GM12892 (cell line): ENCODE measurements around the gene ANKRD44.

Experiments
- DNase-seq: peaks from one replicate; pipeline ENCODE4 v3.0.0; 2011; ENCODE audit not compliant: insufficient read length
- FAIRE-seq: peaks from 2 replicates; lab custom pipeline; 2011; peaks lifted over from hg19 to GRCh38; lab: Jason Lieb, UNC
- POLR2A ChIP-seq: IDR thresholded peaks from 2 replicates; pipeline ENCODE4 v1.6.1; 2011; ENCODE audit warnings: low read depth, low read length, control low read depth
- POLR2AphosphoS5 ChIP-seq: IDR thresholded peaks from 2 replicates; pipeline ENCODE4 v1.6.1; 2011; ENCODE audit warnings: low read depth, low read length, control low read depth
- TAF1 ChIP-seq: IDR thresholded peaks from 2 replicates; pipeline ENCODE4 v1.6.1; 2011; ENCODE audit warnings: low read depth, mild to moderate bottlenecking, control low read depth, low read length, borderline replicate concordance

Gene ANKRD44

GRCh38 chr2:197311421-197312033 lies 947 bp upstream of the ANKRD44 start:
- no peak for DNase-seq
- FAIRE-seq: peak; percentile 14
- TF ChIP-seq POLR2AphosphoS5 (no peak), TAF1 (no peak), POLR2A (no peak)

- peak; percentile 38 for FAIRE-seq
- no peak for DNase-seq
- TF ChIP-seq POLR2A (no peak), POLR2AphosphoS5 (no peak), TAF1 (no peak)
Observed at GRCh38 chr2:197310987-197311420, 424 bp upstream of the ANKRD44 start.

GRCh38 chr2:197309691-197310231 lies 819 bp downstream of the ANKRD44 start:
- no peak for FAIRE-seq
- DNase-seq: peak; percentile 19
- no peak for TF ChIP-seq POLR2AphosphoS5
- TF ChIP-seq TAF1: no peak

GRCh38 chr2:197308996-197309690 lies 1.4 kb downstream of the ANKRD44 start:
- TF ChIP-seq POLR2AphosphoS5: no peak
- no peak for TF ChIP-seq TAF1
- TF ChIP-seq POLR2A: no peak
- DNase-seq (no peak), FAIRE-seq (no peak)

- TF ChIP-seq POLR2AphosphoS5 (no peak), POLR2A (no peak; the same call in 1 of the 2 replicates), TAF1 (no peak)
- FAIRE-seq: peak; percentile 88
- no peak for DNase-seq
Observed at GRCh38 chr2:197308585-197308984, 2.0 kb downstream of the ANKRD44 start.

GRCh38 chr2:197307933-197308521 lies 2.6 kb downstream of the ANKRD44 start:
- FAIRE-seq: no peak
- TF ChIP-seq TAF1: no peak
- TF ChIP-seq POLR2AphosphoS5: peak; percentile 27; the same call in 1 of the 2 replicates
- TF ChIP-seq POLR2A: peak; percentile 56; the same call in 1 of the 2 replicates
- DNase-seq: no peak

- DNase-seq (no peak), FAIRE-seq (peak; percentile 67)
- TF ChIP-seq POLR2A (peak; percentile 4; the same call in 1 of the 2 replicates), POLR2AphosphoS5 (no peak)
Observed at GRCh38 chr2:197307236-197307932, 3.2 kb downstream of the ANKRD44 start.

- DNase-seq: no peak
- no peak for FAIRE-seq
- TF ChIP-seq POLR2A (no peak), POLR2AphosphoS5 (no peak), TAF1 (no peak)
Observed at GRCh38 chr2:197306696-197307040, 3.9 kb downstream of the ANKRD44 start.

GRCh38 chr2:197306024-197306695 lies 4.4 kb downstream of the ANKRD44 start:
- TF ChIP-seq TAF1: no peak
- TF ChIP-seq POLR2A: no peak
- no peak for TF ChIP-seq POLR2AphosphoS5
- DNase-seq (no peak), FAIRE-seq (peak; percentile 88)

GRCh38 chr2:197304556-197305011 lies 6.0 kb downstream of the ANKRD44 start:
- DNase-seq (no peak), FAIRE-seq (peak; percentile 89)
- TF ChIP-seq TAF1 (no peak), POLR2A (no peak), POLR2AphosphoS5 (no peak)
